ENCODE data around the gene BCL7A. TPM values are rescaled to one million over a fixed set of nuclear protein-coding genes. Genes with fewer than 3 reads are reported as not detected.

The BCL7A gene
- polyA plus RNA-seq, 1 of the 3 experiments (the other 2 are of a cell fraction) = 34.0 TPM

GRCh38 chr12:122012184-122012583 is 9.5 kb upstream of the BCL7A start:
- CTCF ChIA-PET = no interaction called here
- WGBS (ENCODE audit: low lambda C conversion rate) = 94% methylated on average over 6 of the region's 6 CpGs
- TF ChIP-seq MAX (IDR thresholded peaks at IDR 0.05; ENCODE audit: low read depth) (no peak), SIN3A (IDR thresholded peaks at IDR 0.05; ENCODE audit: borderline replicate concordance, low read depth, low read length) (no peak), EP300 (IDR thresholded peaks at IDR 0.05; ENCODE audit: borderline replicate concordance in 1 of 2, low read depth in 1 of 2, low read length in 1 of 2) (no peak), MEF2A (IDR thresholded peaks at IDR 0.05; ENCODE audit: borderline replicate concordance, low read depth) (no peak), CTCF (IDR thresholded peaks at IDR 0.05) (no peak), EZH2phosphoT487 (IDR thresholded peaks at IDR 0.05; ENCODE audit: borderline replicate concordance, low read depth) (no peak), REST (IDR thresholded peaks at IDR 0.05; ENCODE audit: low read depth, low read length) (no peak), TAF1 (IDR thresholded peaks at IDR 0.05; ENCODE audit: borderline replicate concordance, low read depth, low read length) (no peak), CHD2 (IDR thresholded peaks at IDR 0.05; ENCODE audit: low read length, partially characterized antibody) (no peak), FOSL2 (IDR thresholded peaks at IDR 0.05; ENCODE audit: borderline replicate concordance, low read depth) (no peak), RCOR1 (IDR thresholded peaks at IDR 0.05; ENCODE audit: low read length) (no peak), NFIC (IDR thresholded peaks at IDR 0.05; ENCODE audit: borderline replicate concordance) (no peak), FOXM1 (IDR thresholded peaks at IDR 0.05; ENCODE audit: low read depth) (no peak), JUND (IDR thresholded peaks at IDR 0.05) (no peak)
- Histone ChIP-seq H3K4me3 (ENCODE audit: low read depth in 2 of 2, low read length in 1 of 2) (no peak overlapping the region), H4K20me1 (ENCODE audit: insufficient read depth) (no peaks in the 10 kb centered on the region), H3F3A (replicated peaks; ENCODE audit: insufficient read depth) (peaks cover 2% of the 10 kb centered on the region), H3K36me3 (replicated peaks in 1 of 2; ENCODE audit: control insufficient read depth in 1 of 2, insufficient read depth in 2 of 2, low read length in 1 of 2) (no peaks in the 10 kb centered on the region), H3K9ac (no peak overlapping the region), H2AFZ (ENCODE audit: low read depth) (no peak overlapping the region), H3K9me3 (no peaks in the 10 kb centered on the region), H3K9me2 (no peaks in the 10 kb centered on the region), H3K4me1 (ENCODE audit: control insufficient read depth in 1 of 2, insufficient read depth in 2 of 2, low read depth in 1 of 2, low read length in 1 of 2) (no peaks in the 10 kb centered on the region), H3K27ac (ENCODE audit: low read depth in 2 of 2, low read length in 1 of 2) (no peak overlapping the region), H3K4me2 (no peak overlapping the region), H3K27me3 (ENCODE audit: insufficient read depth) (no peaks in the 10 kb centered on the region), H3K79me2 (ENCODE audit: insufficient read depth) (no peaks in the 10 kb centered on the region)
- no peak for DNase-seq
- POLR2A ChIA-PET = no interaction called here
